PC-9 (cell line): Measurements from ENCODE around the gene PALLD.

Experiments used
- CTCF ChIP-seq: fragments of 200-600 bp; sonication (generic); conservative IDR thresholded peaks from 2 replicates; pipeline ENCODE4 v1.6.1; 2017; ENCODE audit warnings: mixed run types, antibody characterized with exemption, mild to moderate bottlenecking, moderate library complexity
- EZH2 ChIP-seq: fragments of 200-600 bp; sonication (generic); IDR thresholded peaks from 2 replicates; pipeline ENCODE4 v1.8.0; 2017; ENCODE audit warnings: antibody characterized with exemption, low read depth

DNA sequence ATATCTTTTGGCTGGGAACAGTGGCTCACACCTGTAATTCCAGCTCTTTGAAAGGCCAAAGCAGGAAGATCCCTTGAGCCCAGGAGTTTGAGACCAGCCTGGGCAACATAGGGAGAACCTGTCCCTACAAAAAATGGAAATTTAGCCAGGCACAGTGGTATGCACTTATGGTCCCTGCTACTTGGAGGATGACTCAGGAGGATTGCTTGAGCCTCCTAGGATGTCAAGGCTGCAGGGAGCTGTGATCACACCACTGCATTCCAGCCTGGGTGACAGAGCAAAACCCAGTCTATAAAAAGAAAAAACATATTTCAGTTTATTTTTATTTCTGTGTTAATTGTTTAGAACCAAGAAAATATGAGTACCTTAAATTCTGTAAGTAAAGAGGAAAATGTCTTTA is 389.5 kb downstream of the PALLD start:
- TF ChIP-seq CTCF (no peak), EZH2 (no peak)
